IPS-15b (cell line): ENCODE data around the gene SPANXN2.
"Not testable (repeated sequence)": the region's sequence is repeated elsewhere in the genome, so short reads cannot be mapped to it uniquely, and the experiment has no call there.

ENCODE experiments used
- H3K27me3 ChIP-seq: one replicate; pipeline ENCODE4 v1.6.1; 2013; ENCODE audit warnings: low read length; ENCODE audit not compliant: control insufficient read depth, insufficient read depth
- H3K36me3 ChIP-seq: one replicate; pipeline ENCODE4 v1.6.1; 2013; ENCODE audit warnings: low read length; ENCODE audit not compliant: control insufficient read depth, insufficient read depth
- H3K4me1 ChIP-seq: one replicate; pipeline ENCODE4 v1.6.1; 2013; ENCODE audit warnings: mild to moderate bottlenecking, low read length; ENCODE audit not compliant: control insufficient read depth, insufficient read depth
- H3K4me3 ChIP-seq: one replicate; pipeline ENCODE4 v1.5.1; 2013; ENCODE audit warnings: low read depth, low read length
- H3K9ac ChIP-seq: one replicate; pipeline ENCODE4 v1.6.1; 2013; ENCODE audit warnings: low read depth, mild to moderate bottlenecking, low read length
- H3K9me3 ChIP-seq: one replicate; pipeline ENCODE4 v1.6.1; 2013; ENCODE audit warnings: mild to moderate bottlenecking, low read length; ENCODE audit not compliant: control insufficient read depth, insufficient read depth

SPANXN2 gene

DNA sequence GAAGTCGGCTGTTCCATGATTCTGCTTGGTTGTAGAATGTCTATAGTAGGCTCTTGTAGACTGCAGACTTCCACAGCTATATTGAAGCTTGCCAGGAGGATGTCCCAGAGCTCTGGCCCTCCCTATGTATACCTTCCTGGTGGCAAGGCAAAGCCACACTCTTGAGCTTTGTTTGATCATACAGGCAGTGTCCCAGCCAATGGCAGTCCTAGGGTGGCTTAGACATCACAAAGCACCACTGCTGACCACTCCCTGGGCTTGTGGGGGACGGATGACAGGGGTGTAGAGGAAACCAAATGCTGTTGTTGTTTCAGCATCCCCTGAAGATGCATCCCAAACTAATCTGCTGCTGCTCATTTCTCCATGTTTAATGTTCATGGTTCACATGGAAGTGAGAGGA is at the start of gene SPANXN2:
TSS of gene SPANXN2 (minus strand) at position 101 of the 400 bp plus-strand sequence. CDS start at position 17, 84 bp downstream.
- not testable (repeated sequence) for H3K9me3 ChIP-seq, H3K27me3 ChIP-seq, H3K9ac ChIP-seq, H3K4me1 ChIP-seq, H3K4me3 ChIP-seq, H3K36me3 ChIP-seq

- no peak overlapping the region for H3K9ac ChIP-seq
- no peaks in the 10 kb centered on the region for H3K27me3 ChIP-seq
- H3K9me3 ChIP-seq: no peaks in the 10 kb centered on the region
- no peaks in the 10 kb centered on the region for H3K36me3 ChIP-seq
- no peaks in the 10 kb centered on the region for H3K4me1 ChIP-seq
- H3K4me3 ChIP-seq: no peak overlapping the region
These were observed 48.4 kb upstream of the SPANXN2 start for GRCh38 chrX:143768976-143769375.

DNA sequence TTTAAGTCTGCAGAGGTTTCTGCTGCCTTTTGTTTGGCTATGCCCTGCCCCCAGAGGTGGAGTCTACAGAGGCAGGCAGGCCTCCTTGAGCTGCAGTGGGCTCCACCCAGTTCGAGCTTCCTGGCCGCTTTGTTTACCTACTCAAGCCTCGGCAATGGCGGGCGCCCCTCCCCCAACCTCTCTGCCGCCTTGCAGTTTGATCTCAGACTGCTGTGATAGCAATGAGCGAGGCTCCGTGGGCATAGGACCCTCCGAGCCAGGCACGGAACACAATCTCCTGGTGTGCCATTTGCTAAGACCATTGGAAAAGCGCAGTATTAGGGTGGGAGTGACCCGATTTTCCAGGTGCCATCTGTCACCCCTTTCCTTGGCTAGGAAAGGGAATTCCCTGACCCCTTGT is 47.2 kb upstream of the SPANXN2 start:
- not testable (repeated sequence) for H3K9ac ChIP-seq, H3K4me1 ChIP-seq

GRCh38 chrX:143757887-143758286 is 37.3 kb upstream of the SPANXN2 start:
- no peaks in the 10 kb centered on the region for H3K9me3 ChIP-seq
- H3K4me3 ChIP-seq: peak overlapping the region; percentile 50
- no peak overlapping the region for H3K9ac ChIP-seq
- peaks cover 24% of the 10 kb centered on the region for H3K27me3 ChIP-seq
- no peaks in the 10 kb centered on the region for H3K36me3 ChIP-seq
- H3K4me1 ChIP-seq: no peaks in the 10 kb centered on the region

More for the DNA sequence above, 47.2 kb upstream of the SPANXN2 start:
- not testable (repeated sequence) for H3K36me3 ChIP-seq, H3K9me3 ChIP-seq, H3K27me3 ChIP-seq, H3K4me3 ChIP-seq

DNA sequence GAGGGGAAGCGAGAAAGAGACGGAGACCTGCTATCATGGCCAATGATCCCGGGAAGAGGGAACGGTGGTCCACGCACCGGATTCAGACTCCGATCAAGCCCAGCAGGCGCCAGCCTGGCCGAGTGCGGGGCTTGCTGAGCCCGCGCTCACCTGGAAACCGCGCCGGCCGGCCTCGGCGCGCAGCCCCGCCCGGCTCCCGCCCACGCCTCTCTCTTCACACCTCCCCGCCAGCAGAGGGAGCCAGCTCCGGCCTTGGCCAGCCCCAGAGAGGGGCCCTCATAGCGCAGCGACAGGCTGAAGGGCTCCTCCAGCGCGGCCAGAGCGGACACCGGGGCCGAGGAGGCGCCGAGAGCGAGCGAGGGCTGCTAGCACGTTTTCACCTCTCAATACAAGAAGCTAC is 36.8 kb upstream of the SPANXN2 start:
- H3K9ac ChIP-seq: no peak overlapping the region
- H3K9me3 ChIP-seq: no peaks in the 10 kb centered on the region
- no peaks in the 10 kb centered on the region for H3K36me3 ChIP-seq
- peak overlapping the region; percentile 50 for H3K4me3 ChIP-seq
- no peaks in the 10 kb centered on the region for H3K4me1 ChIP-seq
- H3K27me3 ChIP-seq: peaks cover 24% of the 10 kb centered on the region

- peaks cover 3% of the 10 kb centered on the region for H3K9me3 ChIP-seq
- H3K4me3 ChIP-seq: no peak overlapping the region
- no peaks in the 10 kb centered on the region for H3K4me1 ChIP-seq
- H3K36me3 ChIP-seq: no peaks in the 10 kb centered on the region
- no peak overlapping the region for H3K9ac ChIP-seq
- H3K27me3 ChIP-seq: peaks cover 24% of the 10 kb centered on the region
These were observed 33.6 kb upstream of the SPANXN2 start for GRCh38 chrX:143754183-143754582.

DNA sequence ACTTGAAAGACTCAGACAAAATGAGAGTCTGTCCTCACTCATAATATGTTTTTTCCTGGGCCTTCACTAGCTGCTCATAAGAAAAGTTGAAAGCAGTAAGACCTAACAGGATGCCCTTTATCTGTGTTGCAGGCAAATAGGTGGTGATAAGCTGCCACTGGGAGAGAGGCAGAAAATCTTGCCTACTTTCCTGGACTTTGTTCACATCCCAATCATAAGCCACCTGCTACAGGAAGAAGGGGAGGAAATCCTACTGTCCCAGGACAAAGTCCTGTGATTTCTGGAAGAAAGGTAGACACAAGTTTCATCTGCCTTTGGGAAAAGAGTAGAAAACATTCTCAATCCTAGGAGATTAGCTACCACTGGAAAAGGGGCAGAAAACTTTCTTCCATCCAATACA is 13.3 kb upstream of the SPANXN2 start:
- peaks cover 6% of the 10 kb centered on the region for H3K9me3 ChIP-seq

GRCh38 chrX:143726296-143726695 is 5.7 kb upstream of the SPANXN2 start:
- H3K9ac ChIP-seq: no peak overlapping the region
- no peaks in the 10 kb centered on the region for H3K4me1 ChIP-seq
- no peaks in the 10 kb centered on the region for H3K36me3 ChIP-seq
- H3K9me3 ChIP-seq: peaks cover 6% of the 10 kb centered on the region
- no peak overlapping the region for H3K4me3 ChIP-seq
- no peaks in the 10 kb centered on the region for H3K27me3 ChIP-seq

More for the DNA sequence above, 13.3 kb upstream of the SPANXN2 start:
- Histone ChIP-seq H3K4me3 (no peak overlapping the region), H3K4me1 (no peaks in the 10 kb centered on the region), H3K27me3 (no peaks in the 10 kb centered on the region), H3K9ac (no peak overlapping the region), H3K36me3 (no peaks in the 10 kb centered on the region)

DNA sequence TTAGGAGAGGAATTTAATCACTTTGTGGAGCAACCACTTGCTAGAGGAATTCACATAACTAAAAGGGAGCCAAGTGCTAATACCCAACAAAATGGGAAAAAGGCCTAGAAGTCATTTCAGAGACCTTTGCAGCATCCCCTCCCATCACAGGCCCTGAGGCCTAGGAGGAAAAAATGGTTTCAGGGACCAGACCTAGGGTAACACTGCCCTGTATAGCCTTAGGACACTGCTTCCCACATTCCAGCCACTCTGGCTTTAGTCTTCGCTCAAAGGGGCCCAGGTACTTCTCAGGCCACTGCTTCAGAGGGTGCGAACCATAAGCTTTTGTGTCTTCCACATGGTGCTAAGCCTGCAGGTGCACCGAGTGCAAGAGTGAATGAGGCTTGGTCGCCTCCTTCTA is 19.1 kb downstream of the SPANXN2 start:
- Histone ChIP-seq H3K9me3 (peaks cover 10% of the 10 kb centered on the region), H3K36me3 (no peaks in the 10 kb centered on the region), H3K4me1 (no peaks in the 10 kb centered on the region), H3K9ac (no peak overlapping the region), H3K4me3 (no peak overlapping the region), H3K27me3 (no peaks in the 10 kb centered on the region)

DNA sequence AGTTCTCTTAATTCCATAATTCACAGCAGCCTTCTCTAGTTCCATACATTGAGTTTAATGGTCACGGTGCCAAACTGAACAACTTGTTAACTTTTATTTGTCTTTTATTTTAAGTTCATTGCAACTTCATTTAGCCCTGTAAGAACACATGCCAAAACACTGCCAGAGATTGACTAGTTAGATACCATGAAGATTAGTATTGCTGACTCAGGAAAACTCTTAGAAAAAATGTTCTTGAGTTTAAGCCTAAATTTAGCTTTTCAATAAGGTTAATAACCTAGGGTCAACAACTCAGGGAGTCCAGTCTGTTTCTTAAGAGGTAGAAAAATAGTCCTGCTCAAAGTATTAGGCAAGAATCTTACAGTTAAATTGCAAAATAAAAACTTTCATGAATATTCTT is 25.7 kb downstream of the SPANXN2 start:
- H3K4me1 ChIP-seq: no peaks in the 10 kb centered on the region
- H3K9me3 ChIP-seq: no peaks in the 10 kb centered on the region
- no peak overlapping the region for H3K9ac ChIP-seq
- H3K4me3 ChIP-seq: no peak overlapping the region
- no peaks in the 10 kb centered on the region for H3K36me3 ChIP-seq
- H3K27me3 ChIP-seq: no peaks in the 10 kb centered on the region

DNA sequence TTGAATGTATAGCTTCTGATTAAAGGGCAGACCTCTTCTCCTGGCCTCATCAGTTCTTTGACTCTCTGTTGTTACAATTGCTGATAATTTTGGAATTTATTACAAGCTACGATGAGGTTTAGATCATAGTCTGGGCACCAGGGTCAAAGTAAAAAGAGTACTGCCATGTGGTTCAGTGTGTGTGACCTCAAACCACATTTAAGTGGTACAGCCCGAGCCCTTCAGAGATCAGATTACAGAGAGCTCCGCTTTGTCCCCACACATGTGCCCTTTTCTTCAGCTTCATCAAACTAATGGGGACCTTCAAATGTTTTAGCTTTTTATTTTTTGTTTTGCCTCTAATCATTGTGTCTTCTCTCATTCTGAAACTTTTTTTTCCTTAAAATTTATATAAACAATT is 37.1 kb downstream of the SPANXN2 start:
- Histone ChIP-seq H3K9me3 (peaks cover 3% of the 10 kb centered on the region), H3K9ac (no peak overlapping the region)

GRCh38 chrX:143674926-143675325 is 45.6 kb downstream of the SPANXN2 start:
- Histone ChIP-seq H3K9me3 (peaks cover 3% of the 10 kb centered on the region), H3K4me1 (no peaks in the 10 kb centered on the region), H3K36me3 (peaks cover 2% of the 10 kb centered on the region), H3K27me3 (no peaks in the 10 kb centered on the region), H3K4me3 (no peak overlapping the region), H3K9ac (no peak overlapping the region)

More for the DNA sequence above, 37.1 kb downstream of the SPANXN2 start:
- Histone ChIP-seq H3K4me3 (no peak overlapping the region), H3K27me3 (no peaks in the 10 kb centered on the region), H3K36me3 (no peaks in the 10 kb centered on the region), H3K4me1 (no peaks in the 10 kb centered on the region)

GRCh38 chrX:143669395-143669794 is 51.2 kb downstream of the SPANXN2 start:
- H3K4me1 ChIP-seq: no peaks in the 10 kb centered on the region
- peaks cover 3% of the 10 kb centered on the region for H3K9me3 ChIP-seq
- peaks cover 2% of the 10 kb centered on the region for H3K36me3 ChIP-seq
- H3K4me3 ChIP-seq: no peak overlapping the region
- H3K27me3 ChIP-seq: no peaks in the 10 kb centered on the region
- H3K9ac ChIP-seq: no peak overlapping the region
